ENCODE results near the gene PRKG2. TPM values are rescaled to one million over a fixed set of nuclear protein-coding genes. Genes with fewer than 3 reads are reported as not detected.

The PRKG2 gene
- total and polyA plus RNA-seq, 2 donors, result 0.84 to 3.0 TPM

DNA sequence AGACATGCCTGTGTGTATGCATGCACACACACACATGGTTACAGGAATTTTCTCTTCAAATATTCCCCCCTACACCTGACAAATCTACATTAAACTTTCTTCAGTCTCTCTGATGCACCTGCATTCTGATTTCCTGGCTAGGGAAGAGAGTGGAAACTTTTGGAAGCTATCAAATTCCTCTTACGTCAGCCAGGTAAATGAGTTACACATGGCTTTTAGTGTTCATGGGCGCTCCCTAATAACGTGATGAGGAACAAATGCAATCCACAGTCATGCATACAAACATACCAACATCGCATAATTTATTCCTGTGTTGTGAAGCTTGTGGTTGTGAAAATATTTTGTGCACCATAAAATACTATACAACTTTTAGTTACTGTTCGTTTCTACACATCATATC lies 149.6 kb downstream of the PRKG2 start:
- Histone ChIP-seq H3K36me3 (ENCODE audit: control insufficient read depth in 2 of 2, insufficient read depth in 2 of 2, low read length in 1 of 2) (no peaks in the 10 kb centered on the region), H3K27me3 (ENCODE audit: control insufficient read depth in 2 of 2, insufficient read depth in 1 of 2, low read length in 1 of 2) (no peaks in the 10 kb centered on the region), H3K4me3 (ENCODE audit: low read length in 2 of 2) (no peak overlapping the region), H3K9me3 (ENCODE audit: control insufficient read depth in 2 of 2, insufficient read depth in 1 of 2, low read length in 1 of 2) (no peaks in the 10 kb centered on the region), H3K27ac (ENCODE audit: low read depth in 1 of 2, low read length in 1 of 2) (no peak overlapping the region), H3K4me1 (ENCODE audit: control insufficient read depth in 2 of 2, insufficient read depth in 2 of 2, low read length in 2 of 2) (no peaks in the 10 kb centered on the region)
- WGBS, result 81% methylated on average over 5 of the region's 5 CpGs
- DNase-seq (ENCODE audit: low read depth in 6 of 9, low spot score in 9 of 9), result no peak

DNA sequence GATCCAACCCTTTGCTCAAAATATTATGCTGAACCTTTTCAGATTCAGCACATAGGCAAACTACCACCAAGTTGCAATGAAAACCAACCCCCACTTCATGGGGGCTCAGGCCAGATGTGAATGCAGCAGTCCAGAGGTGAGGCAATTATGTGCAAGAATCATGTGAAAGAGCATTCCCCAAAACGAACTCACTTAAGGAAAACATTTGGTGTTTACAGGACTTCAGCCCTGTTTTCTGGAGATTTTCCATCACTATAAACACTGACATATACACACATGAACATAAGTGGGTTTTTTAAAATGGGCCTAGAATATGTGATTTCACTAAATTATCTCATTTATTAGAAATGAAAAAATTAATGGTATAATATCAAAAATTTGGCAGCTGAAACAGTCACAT lies 153.0 kb downstream of the PRKG2 start:
- H3K36me3 ChIP-seq (ENCODE audit: control insufficient read depth in 2 of 2, insufficient read depth in 2 of 2, low read length in 1 of 2), result no peaks in the 10 kb centered on the region
- H3K27me3 ChIP-seq (ENCODE audit: control insufficient read depth in 2 of 2, insufficient read depth in 1 of 2, low read length in 1 of 2), result no peaks in the 10 kb centered on the region
- no peaks in the 10 kb centered on the region for H3K4me1 ChIP-seq (ENCODE audit: control insufficient read depth in 2 of 2, insufficient read depth in 2 of 2, low read length in 2 of 2)
- no peaks in the 10 kb centered on the region for H3K9me3 ChIP-seq (ENCODE audit: control insufficient read depth in 2 of 2, insufficient read depth in 1 of 2, low read length in 1 of 2)
- 83% methylated on average over 1 of the region's 1 CpG for WGBS
- no peak overlapping the region for H3K27ac ChIP-seq (ENCODE audit: low read depth in 1 of 2, low read length in 1 of 2)
- no peak for DNase-seq (ENCODE audit: low read depth in 6 of 9, low spot score in 9 of 9)
- no peak overlapping the region for H3K4me3 ChIP-seq (ENCODE audit: low read length in 2 of 2)

DNA sequence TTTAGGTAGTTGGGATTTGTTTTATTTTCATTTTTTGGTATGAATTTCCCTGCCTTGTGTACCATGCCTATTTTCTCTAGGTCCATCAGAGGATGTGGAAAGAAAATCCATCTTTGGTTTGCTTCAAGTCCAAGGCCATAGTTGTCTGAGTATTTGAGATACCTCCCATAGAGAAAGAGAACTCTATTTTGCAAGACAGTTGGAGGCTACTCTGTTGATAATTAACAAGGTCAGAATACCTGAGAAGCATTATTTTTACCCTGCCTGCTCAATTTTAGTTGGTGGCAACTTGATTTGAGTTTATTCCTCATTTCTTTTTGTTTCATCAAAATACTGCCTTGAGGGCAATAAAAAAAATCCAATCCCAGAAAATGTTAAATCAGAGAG lies 153.7 kb downstream of the PRKG2 start:
- no peaks in the 10 kb centered on the region for H3K4me1 ChIP-seq (ENCODE audit: control insufficient read depth in 2 of 2, insufficient read depth in 2 of 2, low read length in 2 of 2)
- DNase-seq (ENCODE audit: low read depth in 6 of 9, low spot score in 9 of 9), result no peak
- H3K9me3 ChIP-seq (ENCODE audit: control insufficient read depth in 2 of 2, insufficient read depth in 1 of 2, low read length in 1 of 2), result no peaks in the 10 kb centered on the region

DNA sequence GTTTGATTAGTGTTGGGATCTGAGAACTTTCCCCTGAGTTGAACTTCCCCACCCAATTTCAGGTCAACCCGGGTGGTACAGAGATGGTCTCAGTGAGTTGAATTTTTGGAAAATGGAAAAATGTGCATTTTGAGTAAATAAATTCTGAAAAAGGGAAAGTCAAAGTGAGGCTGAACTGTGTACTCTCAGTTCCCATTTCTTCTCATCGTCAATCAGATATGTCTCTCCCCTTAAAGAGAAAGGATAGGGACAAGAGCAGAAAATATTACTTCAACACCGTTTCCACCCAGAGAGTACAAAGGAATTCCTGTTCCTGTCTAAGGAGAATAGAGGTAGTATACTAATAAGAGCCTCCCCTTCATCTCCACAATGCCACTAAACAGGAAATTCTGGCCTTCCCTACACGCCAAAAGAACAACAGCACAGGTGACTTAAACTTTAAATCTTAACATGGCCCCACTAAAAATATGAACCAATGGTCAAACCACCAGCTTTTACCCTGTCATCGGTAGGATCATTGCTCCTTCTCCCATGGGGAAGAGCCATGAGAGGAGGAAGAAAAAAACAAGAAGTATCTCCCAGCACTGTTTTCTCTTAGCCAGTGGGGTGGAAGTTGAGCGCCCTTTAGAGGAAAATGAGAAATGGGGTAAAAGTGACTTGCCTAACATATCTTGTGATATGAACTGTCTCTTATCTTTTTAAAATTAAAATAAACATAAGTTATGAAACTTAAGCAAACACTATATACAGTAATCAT lies 154.3 kb downstream of the PRKG2 start:
- Histone ChIP-seq H3K27ac (ENCODE audit: low read depth in 1 of 2, low read length in 1 of 2) (no peak overlapping the region), H3K9me3 (ENCODE audit: control insufficient read depth in 2 of 2, insufficient read depth in 1 of 2, low read length in 1 of 2) (no peaks in the 10 kb centered on the region), H3K4me3 (ENCODE audit: low read length in 2 of 2) (no peak overlapping the region), H3K4me1 (ENCODE audit: control insufficient read depth in 2 of 2, insufficient read depth in 2 of 2, low read length in 2 of 2) (no peaks in the 10 kb centered on the region), H3K27me3 (ENCODE audit: control insufficient read depth in 2 of 2, insufficient read depth in 1 of 2, low read length in 1 of 2) (no peaks in the 10 kb centered on the region), H3K36me3 (ENCODE audit: control insufficient read depth in 2 of 2, insufficient read depth in 2 of 2, low read length in 1 of 2) (no peaks in the 10 kb centered on the region)
- no peak for DNase-seq (ENCODE audit: low read depth in 6 of 9, low spot score in 9 of 9)
- 87% methylated on average over 6 of the region's 6 CpGs for WGBS

More for the DNA sequence above, 153.7 kb downstream of the PRKG2 start:
- Histone ChIP-seq H3K27ac (ENCODE audit: low read depth in 1 of 2, low read length in 1 of 2) (no peak overlapping the region), H3K27me3 (ENCODE audit: control insufficient read depth in 2 of 2, insufficient read depth in 1 of 2, low read length in 1 of 2) (no peaks in the 10 kb centered on the region), H3K4me3 (ENCODE audit: low read length in 2 of 2) (no peak overlapping the region), H3K36me3 (ENCODE audit: control insufficient read depth in 2 of 2, insufficient read depth in 2 of 2, low read length in 1 of 2) (no peaks in the 10 kb centered on the region)

DNA sequence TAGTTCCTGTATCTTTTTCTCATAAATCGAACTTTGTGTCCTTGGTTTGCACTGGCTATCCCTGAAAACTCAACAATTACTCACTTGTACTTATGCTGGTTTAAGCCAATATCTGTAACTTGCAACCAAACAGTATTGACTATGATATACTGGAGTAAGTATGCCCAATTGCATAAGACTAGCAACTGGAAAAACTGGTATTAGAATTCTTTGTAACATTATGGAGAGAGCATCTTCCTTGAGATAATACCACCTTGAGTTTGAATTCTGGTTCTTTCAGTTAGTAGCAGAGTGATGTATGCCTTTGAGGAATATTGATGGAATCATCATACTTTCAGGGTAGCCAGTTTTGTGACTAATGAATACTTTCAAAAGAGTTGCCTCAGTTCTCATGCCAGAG lies 156.4 kb downstream of the PRKG2 start:
- Histone ChIP-seq H3K4me1 (ENCODE audit: control insufficient read depth in 2 of 2, insufficient read depth in 2 of 2, low read length in 2 of 2) (no peaks in the 10 kb centered on the region), H3K36me3 (ENCODE audit: control insufficient read depth in 2 of 2, insufficient read depth in 2 of 2, low read length in 1 of 2) (no peaks in the 10 kb centered on the region), H3K27me3 (ENCODE audit: control insufficient read depth in 2 of 2, insufficient read depth in 1 of 2, low read length in 1 of 2) (no peaks in the 10 kb centered on the region), H3K9me3 (ENCODE audit: control insufficient read depth in 2 of 2, insufficient read depth in 1 of 2, low read length in 1 of 2) (no peaks in the 10 kb centered on the region), H3K4me3 (ENCODE audit: low read length in 2 of 2) (no peak overlapping the region), H3K27ac (ENCODE audit: low read depth in 1 of 2, low read length in 1 of 2) (no peak overlapping the region)
- no peak for DNase-seq (ENCODE audit: low read depth in 6 of 9, low spot score in 9 of 9)
- 89% methylated on average over 1 of the region's 1 CpG for WGBS

DNA sequence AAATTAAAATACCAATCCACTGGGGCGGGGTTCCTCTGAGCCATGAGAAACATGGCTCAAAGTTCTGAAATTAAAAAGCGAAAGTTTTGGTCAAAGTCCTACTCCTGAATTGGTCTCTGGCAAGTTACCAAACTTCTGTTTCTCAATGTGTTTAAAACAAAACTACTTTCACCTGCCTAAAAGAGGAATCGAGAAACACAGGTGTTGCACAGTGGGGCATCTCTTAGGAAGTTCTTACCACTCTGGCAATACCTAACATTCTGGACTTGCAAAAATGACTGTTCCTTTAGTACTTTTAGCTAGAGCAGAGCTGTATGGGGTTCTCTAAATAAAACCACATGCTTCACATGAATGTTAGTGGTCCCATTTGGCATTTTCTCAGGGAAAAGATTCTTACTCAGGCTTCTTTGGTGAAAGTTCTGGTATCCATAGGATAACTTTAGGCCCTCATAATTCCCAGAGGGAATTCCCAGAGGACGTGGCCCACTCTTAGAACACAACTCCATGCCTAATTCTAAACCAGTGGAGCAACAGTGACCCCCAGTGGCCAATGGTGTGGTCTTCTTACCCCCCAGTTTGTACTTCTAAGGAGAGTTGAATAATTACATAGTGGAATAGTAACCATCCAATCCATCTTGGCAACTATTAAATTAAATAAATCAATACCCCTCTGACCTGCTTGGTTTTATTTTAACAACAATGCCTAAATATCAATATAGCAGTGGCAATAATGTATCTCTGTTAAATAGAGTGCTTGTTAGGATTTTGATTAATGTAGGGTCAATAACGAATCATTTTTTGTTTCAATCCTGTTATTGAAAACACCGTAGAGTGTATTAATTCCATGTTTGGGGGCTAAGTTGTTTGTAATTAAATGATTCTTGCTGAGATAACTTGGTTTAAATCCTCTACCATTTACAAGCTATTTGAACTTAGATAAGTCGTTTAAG lies 162.6 kb downstream of the PRKG2 start:
- 73% methylated on average over 7 of the region's 7 CpGs for WGBS
- H3K4me1 ChIP-seq (ENCODE audit: control insufficient read depth in 2 of 2, insufficient read depth in 2 of 2, low read length in 2 of 2), result no peaks in the 10 kb centered on the region
- no peaks in the 10 kb centered on the region for H3K36me3 ChIP-seq (ENCODE audit: control insufficient read depth in 2 of 2, insufficient read depth in 2 of 2, low read length in 1 of 2)
- no peak overlapping the region for H3K4me3 ChIP-seq (ENCODE audit: low read length in 2 of 2)
- no peak overlapping the region for H3K27ac ChIP-seq (ENCODE audit: low read depth in 1 of 2, low read length in 1 of 2)
- peak in 4 of 9 donors; percentile 18 to 50 (median 35) for DNase-seq (ENCODE audit: low read depth in 6 of 9, low spot score in 9 of 9)
- H3K9me3 ChIP-seq (ENCODE audit: control insufficient read depth in 2 of 2, insufficient read depth in 1 of 2, low read length in 1 of 2), result no peaks in the 10 kb centered on the region
- H3K27me3 ChIP-seq (ENCODE audit: control insufficient read depth in 2 of 2, insufficient read depth in 1 of 2, low read length in 1 of 2), result no peaks in the 10 kb centered on the region

DNA sequence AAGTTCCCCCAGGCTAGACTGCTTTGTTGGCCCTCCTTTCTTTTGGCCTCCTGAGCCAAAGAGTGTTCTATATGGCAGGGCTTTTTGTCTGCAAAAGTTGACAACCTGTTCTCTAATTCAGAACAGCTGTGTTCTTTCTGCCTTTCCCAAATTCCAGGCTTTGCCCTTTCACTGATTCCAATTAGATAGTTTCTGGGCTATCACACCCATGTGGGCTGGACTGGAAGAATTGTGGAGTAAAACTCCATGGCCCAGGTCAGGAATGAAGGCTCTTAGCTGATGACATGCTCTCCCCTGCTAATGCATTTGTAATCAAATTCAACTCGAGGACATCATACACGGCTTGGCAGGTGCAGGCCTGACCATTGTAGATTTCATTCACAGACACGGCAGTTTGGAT lies 165.1 kb downstream of the PRKG2 start:
- no peaks in the 10 kb centered on the region for H3K36me3 ChIP-seq (ENCODE audit: control insufficient read depth in 2 of 2, insufficient read depth in 2 of 2, low read length in 1 of 2)
- H3K9me3 ChIP-seq (ENCODE audit: control insufficient read depth in 2 of 2, insufficient read depth in 1 of 2, low read length in 1 of 2), result no peaks in the 10 kb centered on the region
- H3K27me3 ChIP-seq (ENCODE audit: control insufficient read depth in 2 of 2, insufficient read depth in 1 of 2, low read length in 1 of 2), result no peaks in the 10 kb centered on the region
- H3K4me3 ChIP-seq (ENCODE audit: low read length in 2 of 2), result no peak overlapping the region
- no peaks in the 10 kb centered on the region for H3K4me1 ChIP-seq (ENCODE audit: control insufficient read depth in 2 of 2, insufficient read depth in 2 of 2, low read length in 2 of 2)
- 88% methylated on average over 3 of the region's 3 CpGs for WGBS
- no peak for DNase-seq (ENCODE audit: low read depth in 6 of 9, low spot score in 9 of 9)
- no peak overlapping the region for H3K27ac ChIP-seq (ENCODE audit: low read depth in 1 of 2, low read length in 1 of 2)

DNA sequence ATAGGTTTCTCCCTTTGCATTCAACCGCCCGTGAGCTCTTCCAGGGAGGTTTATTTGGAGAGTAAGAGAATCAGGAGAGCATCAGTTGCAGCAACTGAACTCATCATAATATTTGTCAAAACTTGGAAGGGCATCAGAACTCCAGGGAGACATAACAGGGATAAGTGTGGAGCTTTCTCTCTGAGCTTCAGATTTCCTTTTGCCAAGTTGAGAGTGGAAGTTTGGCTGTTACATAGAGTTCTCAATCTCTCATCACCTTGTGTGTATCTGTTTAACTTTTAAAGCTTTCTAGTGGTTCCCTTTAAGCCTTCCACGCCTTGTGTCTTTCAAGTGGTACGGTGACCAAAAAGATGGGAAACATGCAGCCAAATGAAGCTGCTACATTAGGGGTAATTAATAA lies 165.7 kb downstream of the PRKG2 start:
- Histone ChIP-seq H3K4me3 (ENCODE audit: low read length in 2 of 2) (no peak overlapping the region), H3K36me3 (ENCODE audit: control insufficient read depth in 2 of 2, insufficient read depth in 2 of 2, low read length in 1 of 2) (no peaks in the 10 kb centered on the region), H3K27me3 (ENCODE audit: control insufficient read depth in 2 of 2, insufficient read depth in 1 of 2, low read length in 1 of 2) (no peaks in the 10 kb centered on the region), H3K9me3 (ENCODE audit: control insufficient read depth in 2 of 2, insufficient read depth in 1 of 2, low read length in 1 of 2) (no peaks in the 10 kb centered on the region), H3K4me1 (ENCODE audit: control insufficient read depth in 2 of 2, insufficient read depth in 2 of 2, low read length in 2 of 2) (no peaks in the 10 kb centered on the region), H3K27ac (ENCODE audit: low read depth in 1 of 2, low read length in 1 of 2) (no peak overlapping the region)
- 94% methylated on average over 4 of the region's 4 CpGs for WGBS
- DNase-seq (ENCODE audit: low read depth in 6 of 9, low spot score in 9 of 9), result no peak
